IMR-90 (cell line): Measurements from ENCODE around the gene CYP24A1.

Experiments
- BHLHE40 ChIP-seq: fragments of 150-350 bp; IDR thresholded peaks from 2 replicates; pipeline ENCODE4 v1.6.1; 2016; ENCODE audit warnings: mild to moderate bottlenecking, low read depth, low read length
- CEBPB ChIP-seq: IDR thresholded peaks from 2 replicates; pipeline ENCODE4 v1.6.1; 2012; ENCODE audit warnings: low read depth, low read length, improper control_type of control experiment
- CTCF ChIP-seq: conservative IDR thresholded peaks from 2 replicates; pipeline ENCODE4 v1.5.1; 2012; ENCODE audit warnings: mild to moderate bottlenecking, low read depth, low read length, improper control_type of control experiment
- MAFK ChIP-seq: IDR thresholded peaks from 2 replicates; pipeline ENCODE4 v1.6.1; 2012; ENCODE audit warnings: low read depth, low read length, improper control_type of control experiment
- MAZ ChIP-seq: IDR thresholded peaks from 2 replicates; pipeline ENCODE4 v1.6.1; 2012; ENCODE audit warnings: low read depth, mild to moderate bottlenecking, low read length, improper control_type of control experiment, moderate library complexity, borderline replicate concordance
- POLR2A ChIP-seq: IDR thresholded peaks from 2 replicates; pipeline ENCODE4 v1.6.1; 2012; ENCODE audit warnings: mild to moderate bottlenecking, low read depth, low read length
- RAD21 ChIP-seq: IDR thresholded peaks from 2 replicates; pipeline ENCODE4 v1.6.1; 2012; ENCODE audit warnings: low read length, improper control_type of control experiment
- SMC3 ChIP-seq: fragments of 150-350 bp; IDR thresholded peaks from 2 replicates; pipeline ENCODE4 v1.6.1; 2016; ENCODE audit warnings: low read depth, mild to moderate bottlenecking, antibody characterized with exemption, low read length, moderate library complexity
- USF2 ChIP-seq: fragments of 150-350 bp; IDR thresholded peaks from 2 replicates; pipeline ENCODE4 v1.6.1; 2017; ENCODE audit warnings: mild to moderate bottlenecking, antibody characterized with exemption, low read length, low read depth
- TF ChIP-seq, protein P1 (sequence below): fragments of 150-350 bp; IDR thresholded peaks from 2 replicates; pipeline ENCODE4 v1.6.1; 2016; ENCODE audit warnings: low read depth, mild to moderate bottlenecking, low read length, moderate library complexity, borderline replicate concordance

DNA sequence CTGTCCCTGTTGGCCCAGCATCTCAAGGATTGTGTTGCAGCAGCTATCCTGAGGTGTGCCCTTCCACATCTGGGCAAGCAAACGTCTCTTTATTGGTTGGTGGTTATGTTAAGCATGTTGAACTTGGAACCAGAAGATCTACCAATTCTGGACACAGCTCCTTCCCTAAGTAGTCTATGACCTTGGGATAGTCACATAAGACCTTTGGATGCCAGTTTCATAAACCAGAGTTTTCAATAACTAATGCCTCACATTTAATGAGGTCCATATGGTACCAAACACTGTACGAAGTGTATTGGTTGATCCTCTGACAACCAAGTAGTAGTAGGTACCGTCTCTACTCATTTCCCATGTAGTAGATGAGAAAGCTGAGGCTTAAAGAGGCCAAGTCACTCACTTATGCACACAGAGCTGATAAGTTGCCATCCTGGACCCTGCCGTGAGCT, 3.7 kb downstream of the CYP24A1 start:
- TF ChIP-seq CTCF, result no peak
- no peak for TF ChIP-seq SMC3
- TF ChIP-seq CEBPB, result no peak
- TF ChIP-seq POLR2A, result no peak
- TF ChIP-seq BHLHE40, result no peak
- TF ChIP-seq RAD21, result no peak
- TF ChIP-seq, protein P1, sequence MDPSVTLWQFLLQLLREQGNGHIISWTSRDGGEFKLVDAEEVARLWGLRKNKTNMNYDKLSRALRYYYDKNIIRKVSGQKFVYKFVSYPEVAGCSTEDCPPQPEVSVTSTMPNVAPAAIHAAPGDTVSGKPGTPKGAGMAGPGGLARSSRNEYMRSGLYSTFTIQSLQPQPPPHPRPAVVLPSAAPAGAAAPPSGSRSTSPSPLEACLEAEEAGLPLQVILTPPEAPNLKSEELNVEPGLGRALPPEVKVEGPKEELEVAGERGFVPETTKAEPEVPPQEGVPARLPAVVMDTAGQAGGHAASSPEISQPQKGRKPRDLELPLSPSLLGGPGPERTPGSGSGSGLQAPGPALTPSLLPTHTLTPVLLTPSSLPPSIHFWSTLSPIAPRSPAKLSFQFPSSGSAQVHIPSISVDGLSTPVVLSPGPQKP, result no peak
- no peak for TF ChIP-seq USF2
- TF ChIP-seq MAZ, result no peak
- TF ChIP-seq MAFK, result no peak
